H54 (cell line): ENCODE measurements around the gene MAGI1.
"Not testable (repeated sequence)": the region's sequence is repeated elsewhere in the genome, so short reads cannot be mapped to it uniquely, and the experiment has no call there.

Experiments used
- DNase-seq: peaks from one replicate; pipeline ENCODE4 v3.0.0; 2011; ENCODE audit warnings: low spot score, mixed read lengths; ENCODE audit not compliant: insufficient read length
- FAIRE-seq: peaks from 3 replicates; lab custom pipeline; 2011; peaks lifted over from hg19 to GRCh38; lab: Jason Lieb, UNC
- POLR2A ChIP-seq: IDR thresholded peaks from 2 replicates; pipeline ENCODE4 v1.6.1; 2011; ENCODE audit warnings: low read depth, mild to moderate bottlenecking, low read length

MAGI1 gene

DNA sequence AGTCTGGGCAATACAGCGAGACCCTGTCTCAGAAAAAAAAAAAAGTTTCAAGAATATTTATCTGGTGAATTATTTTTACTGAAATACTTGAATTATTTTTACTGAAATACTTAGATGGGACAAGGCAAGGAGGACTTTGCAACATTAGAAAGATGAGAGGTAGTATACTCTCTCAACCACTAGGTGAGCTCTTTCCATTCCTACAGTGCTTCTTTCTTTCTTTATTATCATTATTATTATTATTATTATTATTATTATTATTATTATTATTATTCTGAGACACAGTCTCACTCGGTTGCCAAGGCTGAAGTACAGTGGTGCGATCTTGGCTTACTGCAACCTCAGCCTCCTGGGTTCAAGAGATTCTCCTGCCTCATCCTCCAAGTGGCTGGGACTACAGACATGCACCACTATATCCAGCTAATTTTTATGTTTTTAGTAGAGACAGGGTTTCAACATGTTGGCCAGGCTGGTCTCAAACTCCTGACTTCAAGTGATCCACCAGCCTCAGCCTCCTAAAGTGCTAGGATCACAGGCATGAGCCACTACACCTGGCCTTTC, 468.8 kb downstream of the MAGI1 start:
- FAIRE-seq (no peak), DNase-seq (no peak)
- TF ChIP-seq POLR2A: no peak

DNA sequence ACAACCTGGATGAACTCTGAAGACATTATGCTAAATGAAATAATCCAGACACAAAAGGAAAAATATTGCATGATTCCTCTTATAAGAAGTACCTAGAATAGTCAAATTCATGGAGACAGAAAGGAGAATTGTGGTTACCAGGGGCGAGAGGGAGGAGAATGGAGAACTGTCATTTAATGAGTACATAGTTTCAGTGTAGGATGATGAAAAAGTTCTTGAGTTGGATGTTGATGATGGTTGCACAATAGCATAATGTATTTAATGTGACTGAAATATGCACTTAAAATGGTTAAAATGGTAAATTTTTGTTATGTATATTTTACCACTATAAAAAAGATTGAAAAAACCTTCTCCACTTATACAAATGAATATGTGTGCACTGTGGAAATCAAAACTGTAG, 469.6 kb downstream of the MAGI1 start:
- no peak for FAIRE-seq

DNA sequence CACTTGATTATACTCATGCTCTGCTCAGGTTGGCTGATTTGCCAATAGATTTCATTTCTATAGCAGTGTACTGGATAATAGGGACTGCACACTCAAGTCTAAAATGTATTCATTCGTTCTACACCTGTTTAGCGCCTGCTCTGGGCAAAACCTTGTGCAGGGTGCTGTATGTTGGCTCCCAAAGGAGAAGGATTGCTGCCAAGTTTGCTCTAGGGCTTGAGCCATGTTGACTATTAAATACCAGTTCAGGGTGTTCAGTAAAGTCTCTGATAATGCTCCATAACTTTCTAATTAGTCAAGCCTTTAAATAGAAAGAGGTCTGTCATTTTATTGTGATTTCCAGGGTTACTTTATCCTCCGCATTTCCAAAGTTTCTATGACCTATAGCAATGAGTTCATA, 470.2 kb downstream of the MAGI1 start:
- DNase-seq (no peak), FAIRE-seq (peak; percentile 27)
- no peak for TF ChIP-seq POLR2A

More for the DNA sequence above, 469.6 kb downstream of the MAGI1 start:
- no peak for DNase-seq
- no peak for TF ChIP-seq POLR2A

DNA sequence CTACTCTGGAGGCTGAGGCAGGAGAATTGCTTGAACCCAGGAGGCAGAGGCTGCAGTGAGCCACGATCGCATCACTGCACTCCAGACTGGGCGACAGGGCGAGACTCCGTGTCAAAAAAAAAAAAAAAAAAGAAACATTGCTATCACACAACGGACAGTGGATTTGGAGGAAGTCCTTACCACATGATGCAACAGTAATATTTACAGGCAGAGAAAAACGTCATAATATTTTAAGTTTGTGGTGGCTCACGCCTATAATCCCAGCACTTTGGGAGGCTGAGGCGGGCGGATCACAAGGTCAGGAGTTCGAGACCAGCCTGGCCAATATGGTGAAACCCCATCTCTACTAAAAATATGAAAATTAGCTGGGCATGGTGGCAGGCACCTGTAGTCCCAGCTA, 473.0 kb downstream of the MAGI1 start:
- not testable (repeated sequence) for FAIRE-seq, DNase-seq

GRCh38 chr3:65564483-65564882, 474.2 kb downstream of the MAGI1 start:
- DNase-seq: no peak
- TF ChIP-seq POLR2A: no peak
- FAIRE-seq: no peak

DNA sequence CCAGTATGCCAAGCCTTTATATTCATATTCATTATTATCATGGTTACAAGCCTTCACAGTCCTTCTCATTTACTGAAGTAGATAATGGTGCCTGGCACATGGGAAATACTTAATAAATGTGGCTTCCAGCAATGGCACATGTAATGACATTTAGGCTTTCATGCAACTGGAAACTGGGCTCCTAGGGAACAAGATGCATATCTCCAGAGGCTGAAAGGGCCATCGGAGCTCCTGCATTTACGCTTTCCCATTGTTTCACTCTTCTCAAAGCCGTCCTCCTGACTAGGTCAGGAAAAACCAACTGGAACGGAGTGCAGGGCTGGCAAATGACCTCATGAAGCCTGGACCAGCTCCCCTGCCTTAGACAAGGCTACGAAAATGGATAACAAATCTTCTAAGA, 474.9 kb downstream of the MAGI1 start:
- TF ChIP-seq POLR2A: no peak
- DNase-seq (no peak), FAIRE-seq (no peak)

DNA sequence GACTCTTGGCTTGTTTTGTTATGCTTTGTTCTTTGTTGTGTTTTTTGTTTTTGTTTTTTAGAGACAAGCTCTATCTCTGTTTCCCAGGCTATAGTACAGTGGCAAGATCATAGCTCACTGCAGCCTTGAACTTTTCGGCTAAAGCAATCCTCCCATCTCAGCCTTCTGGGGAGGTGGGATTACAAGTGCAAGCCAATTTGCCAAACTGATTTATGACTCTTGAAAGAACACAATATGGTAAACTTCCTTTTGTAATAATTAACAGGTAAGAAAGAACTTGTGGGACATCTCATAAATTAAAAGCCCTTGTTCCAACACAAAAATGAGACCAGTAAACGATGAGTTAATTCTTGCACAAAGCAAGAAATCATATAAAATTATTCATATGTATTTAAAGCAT, 476.3 kb downstream of the MAGI1 start:
- FAIRE-seq (no peak), DNase-seq (no peak)
- no peak for TF ChIP-seq POLR2A

DNA sequence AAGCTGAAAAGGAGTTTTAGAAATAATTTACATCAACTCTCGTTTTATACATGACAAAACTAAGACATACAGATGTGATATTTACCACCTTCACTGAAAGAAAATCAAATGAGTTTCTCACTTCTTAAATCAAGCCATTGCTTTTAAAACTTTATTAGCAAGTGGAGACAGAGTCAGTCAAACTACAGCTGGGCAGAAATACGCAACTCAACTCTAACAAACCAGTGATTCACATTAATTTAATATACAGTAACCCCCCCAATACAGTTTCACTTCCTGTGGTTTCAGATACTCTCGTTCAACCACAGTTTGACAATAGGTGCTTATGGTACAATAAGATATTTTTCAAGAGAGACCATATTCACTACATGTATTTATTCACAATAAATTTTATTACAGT, 477.1 kb downstream of the MAGI1 start:
- TF ChIP-seq POLR2A: no peak
- no peak for FAIRE-seq
- no peak for DNase-seq

DNA sequence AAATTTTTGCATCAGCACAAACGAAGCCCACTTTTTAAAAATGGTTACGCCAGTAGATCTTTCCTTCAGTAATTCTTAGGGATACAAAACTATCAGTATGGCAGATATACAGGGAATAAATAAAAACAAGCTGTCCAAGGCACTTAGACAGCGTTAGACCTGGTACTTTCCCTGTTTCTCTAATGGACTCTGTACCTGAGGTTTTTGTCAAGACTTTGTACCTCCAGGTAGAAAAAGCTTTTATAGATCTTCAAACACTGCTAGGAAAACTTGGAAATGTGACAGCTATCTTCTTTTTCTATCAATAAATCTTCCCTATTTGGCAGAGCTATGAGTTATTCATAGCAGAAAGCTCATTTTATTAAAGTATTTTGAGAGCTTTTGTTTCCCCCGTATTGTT, 477.8 kb downstream of the MAGI1 start:
- DNase-seq (no peak), FAIRE-seq (no peak)
- TF ChIP-seq POLR2A: no peak

GRCh38 chr3:65560133-65560532, 478.6 kb downstream of the MAGI1 start:
- TF ChIP-seq POLR2A: no peak
- no peak for DNase-seq
- no peak for FAIRE-seq

DNA sequence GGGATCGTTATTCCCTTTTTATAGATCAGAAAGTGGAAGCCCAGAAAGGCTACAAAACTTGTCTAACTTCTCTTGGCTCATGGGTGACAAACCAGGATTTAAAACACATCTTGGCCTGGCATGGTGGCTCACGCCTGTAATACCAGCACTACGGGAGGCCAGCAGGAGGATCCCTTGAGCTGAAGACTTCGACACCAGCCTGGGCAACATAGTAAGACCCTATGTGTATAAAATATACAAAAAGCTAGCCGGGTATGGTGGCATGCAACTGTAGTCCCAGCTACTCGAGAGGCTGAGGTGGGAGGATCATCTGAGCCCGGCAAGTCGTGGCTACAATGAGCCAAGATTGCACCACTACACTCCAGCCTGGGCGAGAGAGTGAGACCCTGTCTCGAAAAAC, 479.1 kb downstream of the MAGI1 start:
- no peak for TF ChIP-seq POLR2A
- no peak for DNase-seq
- FAIRE-seq: no peak

GRCh38 chr3:65558826-65559225, 479.9 kb downstream of the MAGI1 start:
- FAIRE-seq (no peak), DNase-seq (no peak)
- no peak for TF ChIP-seq POLR2A

GRCh38 chr3:65557899-65558564, 480.7 kb downstream of the MAGI1 start:
- no peak for TF ChIP-seq POLR2A
- FAIRE-seq: no peak
- DNase-seq: no peak

DNA sequence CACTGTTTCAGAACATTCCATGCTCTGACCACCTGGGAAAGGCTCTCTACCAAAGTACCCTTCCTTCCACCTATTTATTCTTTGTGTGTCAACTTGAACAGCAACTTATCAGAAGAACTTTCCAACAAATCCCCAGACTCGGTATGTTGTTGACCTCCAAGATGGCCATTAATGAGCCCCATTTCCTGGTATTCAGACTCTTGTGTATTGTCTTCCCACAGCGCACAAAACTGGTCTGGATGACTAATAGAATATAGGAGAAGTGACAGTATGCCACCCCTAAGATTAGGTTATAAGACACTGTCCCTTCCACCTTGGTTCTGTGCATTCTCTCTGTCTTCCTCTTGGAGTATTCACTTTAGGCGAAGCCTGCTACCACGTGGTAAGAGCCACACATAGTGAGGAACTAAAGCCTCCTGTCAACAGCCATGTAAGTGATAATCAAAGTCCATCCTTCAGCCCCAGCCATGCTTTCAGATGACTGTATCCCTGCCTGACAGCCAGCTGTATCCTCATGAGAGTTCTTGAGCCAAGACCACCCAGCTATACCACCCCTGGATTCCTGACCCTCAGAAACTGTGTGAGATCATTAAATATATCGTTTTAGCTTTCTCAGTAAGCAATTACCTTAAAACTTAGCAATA, 481.7 kb downstream of the MAGI1 start:
- DNase-seq (no peak), FAIRE-seq (no peak)
- no peak for TF ChIP-seq POLR2A

DNA sequence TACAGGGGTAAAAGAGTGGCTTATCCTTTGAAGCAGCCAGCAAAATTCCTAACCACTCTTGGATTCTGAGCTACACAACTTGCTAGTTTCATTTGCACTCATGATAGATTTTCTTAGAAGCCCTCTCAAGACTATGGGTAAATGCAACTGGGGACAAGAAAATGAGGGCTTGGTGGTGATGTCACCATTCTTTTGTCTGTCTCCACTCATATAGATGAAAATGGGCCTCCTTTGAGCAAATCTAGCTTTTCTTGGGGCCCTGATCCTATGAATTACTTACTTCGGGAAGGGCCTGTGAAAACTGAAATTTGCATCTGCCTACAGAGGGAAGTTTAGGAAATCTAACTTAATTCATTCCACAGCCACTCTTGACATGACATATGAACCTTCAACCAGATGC, 486.3 kb downstream of the MAGI1 start:
- DNase-seq (no peak), FAIRE-seq (no peak)
- no peak for TF ChIP-seq POLR2A

GRCh38 chr3:65551945-65552344, 486.8 kb downstream of the MAGI1 start:
- TF ChIP-seq POLR2A: no peak
- FAIRE-seq: no peak
- DNase-seq: no peak
